ENCODE measurements around the gene GLI3. TPM values are rescaled to one million over a fixed set of nuclear protein-coding genes. Genes with fewer than 3 reads are reported as not detected.

GLI3 gene
- total RNA-seq, 1 experiment from 2014 or later = 23.1 TPM

- Mint-ChIP-seq H3K4me1 (ENCODE audit: insufficient read depth, unreplicated experiment) (peaks cover 40% of the 10 kb centered on the region), H3K27ac (ENCODE audit: low read depth, unreplicated experiment) (peak overlapping the region; percentile 96), H3K4me3 (ENCODE audit: unreplicated experiment) (peak overlapping the region; percentile 97), H3K36me3 (ENCODE audit: insufficient read depth, unreplicated experiment) (peaks cover 17% of the 10 kb centered on the region), H3K9me3 (ENCODE audit: unreplicated experiment) (no peaks in the 10 kb centered on the region), H3K27me3 (ENCODE audit: insufficient read depth, unreplicated experiment) (no peaks in the 10 kb centered on the region)
- DNase-seq (ENCODE audit: unreplicated experiment) = peak; percentile 58
- CTCF ChIA-PET = interaction anchor here (0.6 to 1.3 kb wide), 13 partner anchors 16 to 669 kb away, joined by 3 to 7 read pairs (median 4); no protein-coding TSS in a partner anchor
- TSS peak; percentile 65 for BruUV-seq (replicated peaks)
- TF ChIP-seq, protein P1, sequence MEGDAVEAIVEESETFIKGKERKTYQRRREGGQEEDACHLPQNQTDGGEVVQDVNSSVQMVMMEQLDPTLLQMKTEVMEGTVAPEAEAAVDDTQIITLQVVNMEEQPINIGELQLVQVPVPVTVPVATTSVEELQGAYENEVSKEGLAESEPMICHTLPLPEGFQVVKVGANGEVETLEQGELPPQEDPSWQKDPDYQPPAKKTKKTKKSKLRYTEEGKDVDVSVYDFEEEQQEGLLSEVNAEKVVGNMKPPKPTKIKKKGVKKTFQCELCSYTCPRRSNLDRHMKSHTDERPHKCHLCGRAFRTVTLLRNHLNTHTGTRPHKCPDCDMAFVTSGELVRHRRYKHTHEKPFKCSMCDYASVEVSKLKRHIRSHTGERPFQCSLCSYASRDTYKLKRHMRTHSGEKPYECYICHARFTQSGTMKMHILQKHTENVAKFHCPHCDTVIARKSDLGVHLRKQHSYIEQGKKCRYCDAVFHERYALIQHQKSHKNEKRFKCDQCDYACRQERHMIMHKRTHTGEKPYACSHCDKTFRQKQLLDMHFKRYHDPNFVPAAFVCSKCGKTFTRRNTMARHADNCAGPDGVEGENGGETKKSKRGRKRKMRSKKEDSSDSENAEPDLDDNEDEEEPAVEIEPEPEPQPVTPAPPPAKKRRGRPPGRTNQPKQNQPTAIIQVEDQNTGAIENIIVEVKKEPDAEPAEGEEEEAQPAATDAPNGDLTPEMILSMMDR (IDR thresholded peaks at IDR 0.05; ENCODE audit: unreplicated experiment) = no peak
- POLR2A ChIA-PET = interaction anchor here (0.7 to 2.7 kb wide), 21 partner anchors 9 to 694 kb away, joined by 3 to 29 read pairs (median 5); partner anchors contain the start of genes MRPL32 and PSMA2
- intact Hi-C loops (cut with micrococcal nuclease) = loop anchor here (1.0 to 10.0 kb wide), 8 partner anchors 76 to 597 kb away; no protein-coding TSS in a partner anchor
These were observed 967 bp upstream of the GLI3 start for GRCh38 chr7:42237811-42238541.

GRCh38 chr7:42236266-42236975, 588 bp downstream of the GLI3 start:
- intact Hi-C loops (cut with micrococcal nuclease) = loop anchor here (2.0 to 10.0 kb wide), 6 partner anchors 74 to 598 kb away; no protein-coding TSS in a partner anchor
- TF ChIP-seq, protein P1 (IDR thresholded peaks at IDR 0.05; ENCODE audit: unreplicated experiment) = no peak
- DNase-seq (ENCODE audit: unreplicated experiment) = peak; percentile 60

GRCh38 chr7:42235741-42236161, 1.3 kb downstream of the GLI3 start:
- no peaks in the 10 kb centered on the region for H3K27me3 Mint-ChIP-seq (ENCODE audit: insufficient read depth, unreplicated experiment)
- DNase-seq (ENCODE audit: unreplicated experiment) = peak; percentile 27
- H3K4me1 Mint-ChIP-seq (ENCODE audit: insufficient read depth, unreplicated experiment) = peaks cover 57% of the 10 kb centered on the region
- intact Hi-C loops (cut with micrococcal nuclease) = loop anchor here (2.0 to 10.0 kb wide), 6 partner anchors 73 to 599 kb away; no protein-coding TSS in a partner anchor
- peak overlapping the region; percentile 59 for H3K27ac Mint-ChIP-seq (ENCODE audit: low read depth, unreplicated experiment)
- H3K36me3 Mint-ChIP-seq (ENCODE audit: insufficient read depth, unreplicated experiment) = peaks cover 26% of the 10 kb centered on the region
- TF ChIP-seq, protein P1 (IDR thresholded peaks at IDR 0.05; ENCODE audit: unreplicated experiment) = no peak
- no peaks in the 10 kb centered on the region for H3K9me3 Mint-ChIP-seq (ENCODE audit: unreplicated experiment)
- BruUV-seq (replicated peaks) = no TSS peak
- peak overlapping the region; percentile 97 for H3K4me3 Mint-ChIP-seq (ENCODE audit: unreplicated experiment)
- POLR2A ChIA-PET = interaction anchor here (0.6 to 7.6 kb wide), 11 partner anchors 15 to 442 kb away, joined by 3 to 135 read pairs (median 8); no protein-coding TSS in a partner anchor
- CTCF ChIA-PET = interaction anchor here (0.6 to 4.7 kb wide), 6 partner anchors 23 to 642 kb away, joined by 3 to 41 read pairs (median 3); no protein-coding TSS in a partner anchor

More at GRCh38 chr7:42236266-42236975, 588 bp downstream of the GLI3 start:
- no peaks in the 10 kb centered on the region for H3K27me3 Mint-ChIP-seq (ENCODE audit: insufficient read depth, unreplicated experiment)
- no TSS peak for BruUV-seq (replicated peaks)
- ChIA-PET CTCF (interaction anchor here (1.0 to 4.7 kb wide), 2 partner anchors 259 to 261 kb away, joined by 3 to 41 read pairs; no protein-coding TSS in a partner anchor), POLR2A (interaction anchor here (0.6 to 7.6 kb wide), 24 partner anchors 10 to 696 kb away, joined by 3 to 135 read pairs (median 4); partner anchors contain the start of genes MRPL32 and PSMA2)
- peaks cover 22% of the 10 kb centered on the region for H3K36me3 Mint-ChIP-seq (ENCODE audit: insufficient read depth, unreplicated experiment)
- H3K4me3 Mint-ChIP-seq (ENCODE audit: unreplicated experiment) = peak overlapping the region; percentile 97
- peaks cover 54% of the 10 kb centered on the region for H3K4me1 Mint-ChIP-seq (ENCODE audit: insufficient read depth, unreplicated experiment)
- H3K27ac Mint-ChIP-seq (ENCODE audit: low read depth, unreplicated experiment) = peak overlapping the region; percentile 59
- H3K9me3 Mint-ChIP-seq (ENCODE audit: unreplicated experiment) = no peaks in the 10 kb centered on the region

Measured in MCF 10A (cell line).